Measurements from ENCODE around the gene SGPL1. TPM values are rescaled to one million over a fixed set of nuclear protein-coding genes. Genes with fewer than 3 reads are reported as not detected.

SGPL1 gene
- polyA plus RNA-seq, 1 donor (not counting 4 experiments of a cell fraction or from before 2014, with no cell fraction given) = 31.4 TPM

- H3K9ac ChIP-seq (ENCODE audit: control insufficient read depth, extremely low read depth, insufficient read depth, low read length) = no peak overlapping the region
- H3K9me3 ChIP-seq (ENCODE audit: control insufficient read depth, low read depth, low read length) = no peaks in the 10 kb centered on the region
- FAIRE-seq = no peak
- H3K27me3 ChIP-seq (ENCODE audit: control insufficient read depth, extremely low read depth, insufficient read depth, low read length) = peaks cover 4% of the 10 kb centered on the region
- H3K4me3 ChIP-seq (ENCODE audit: control insufficient read depth in 2 of 3, extremely low read depth in 1 of 3, insufficient read depth in 2 of 3, low read depth in 1 of 3, low read length in 3 of 3) = no peak overlapping the region
- dilution Hi-C loops (cut with MboI; ENCODE audit: extremely low pct_ligation_motif_present, low sequenced_read_pairs) = no loop called here
- H3K4me2 ChIP-seq (ENCODE audit: control insufficient read depth, extremely low read depth, insufficient read depth, low read depth, low read length) = no peak overlapping the region
- H3K4me1 ChIP-seq (ENCODE audit: control insufficient read depth, extremely low read depth, insufficient read depth, low read length) = peaks cover 4% of the 10 kb centered on the region
- DNase-seq (ENCODE audit: low read depth, low spot score) = no peak
- no peaks in the 10 kb centered on the region for H4K20me1 ChIP-seq (ENCODE audit: control insufficient read depth, extremely low read depth, insufficient read depth, low read length)
- no peaks in the 10 kb centered on the region for H3K9me1 ChIP-seq (ENCODE audit: control insufficient read depth, extremely low read depth, insufficient read depth, low read length)
- no peaks in the 10 kb centered on the region for H3K36me3 ChIP-seq (ENCODE audit: control insufficient read depth in 2 of 2, extremely low read depth in 1 of 2, insufficient read depth in 2 of 2, low read length in 2 of 2)
- no peak overlapping the region for H3K27ac ChIP-seq (ENCODE audit: control insufficient read depth, insufficient read depth, low read length)
- TF ChIP-seq EZH2 (IDR thresholded peaks at IDR 0.05; ENCODE audit: low read length) = no peak
- TF ChIP-seq, protein P1, sequence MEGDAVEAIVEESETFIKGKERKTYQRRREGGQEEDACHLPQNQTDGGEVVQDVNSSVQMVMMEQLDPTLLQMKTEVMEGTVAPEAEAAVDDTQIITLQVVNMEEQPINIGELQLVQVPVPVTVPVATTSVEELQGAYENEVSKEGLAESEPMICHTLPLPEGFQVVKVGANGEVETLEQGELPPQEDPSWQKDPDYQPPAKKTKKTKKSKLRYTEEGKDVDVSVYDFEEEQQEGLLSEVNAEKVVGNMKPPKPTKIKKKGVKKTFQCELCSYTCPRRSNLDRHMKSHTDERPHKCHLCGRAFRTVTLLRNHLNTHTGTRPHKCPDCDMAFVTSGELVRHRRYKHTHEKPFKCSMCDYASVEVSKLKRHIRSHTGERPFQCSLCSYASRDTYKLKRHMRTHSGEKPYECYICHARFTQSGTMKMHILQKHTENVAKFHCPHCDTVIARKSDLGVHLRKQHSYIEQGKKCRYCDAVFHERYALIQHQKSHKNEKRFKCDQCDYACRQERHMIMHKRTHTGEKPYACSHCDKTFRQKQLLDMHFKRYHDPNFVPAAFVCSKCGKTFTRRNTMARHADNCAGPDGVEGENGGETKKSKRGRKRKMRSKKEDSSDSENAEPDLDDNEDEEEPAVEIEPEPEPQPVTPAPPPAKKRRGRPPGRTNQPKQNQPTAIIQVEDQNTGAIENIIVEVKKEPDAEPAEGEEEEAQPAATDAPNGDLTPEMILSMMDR (optimal IDR thresholded peaks at IDR 0.05 in 1 of 3, IDR thresholded peaks at IDR 0.05 in 1 of 3, conservative IDR thresholded peaks at IDR 0.05 in 1 of 3; ENCODE audit: extremely low read depth in 1 of 3, insufficient read depth in 2 of 3, low read length in 3 of 3) = no peak
- no peak overlapping the region for H2AFZ ChIP-seq (ENCODE audit: control insufficient read depth, low read length)
- H3K79me2 ChIP-seq (ENCODE audit: control insufficient read depth, insufficient read depth, low read length) = no peaks in the 10 kb centered on the region
These were observed 87.0 kb downstream of the SGPL1 start for GRCh38 chr10:70902661-70903261.

DNA sequence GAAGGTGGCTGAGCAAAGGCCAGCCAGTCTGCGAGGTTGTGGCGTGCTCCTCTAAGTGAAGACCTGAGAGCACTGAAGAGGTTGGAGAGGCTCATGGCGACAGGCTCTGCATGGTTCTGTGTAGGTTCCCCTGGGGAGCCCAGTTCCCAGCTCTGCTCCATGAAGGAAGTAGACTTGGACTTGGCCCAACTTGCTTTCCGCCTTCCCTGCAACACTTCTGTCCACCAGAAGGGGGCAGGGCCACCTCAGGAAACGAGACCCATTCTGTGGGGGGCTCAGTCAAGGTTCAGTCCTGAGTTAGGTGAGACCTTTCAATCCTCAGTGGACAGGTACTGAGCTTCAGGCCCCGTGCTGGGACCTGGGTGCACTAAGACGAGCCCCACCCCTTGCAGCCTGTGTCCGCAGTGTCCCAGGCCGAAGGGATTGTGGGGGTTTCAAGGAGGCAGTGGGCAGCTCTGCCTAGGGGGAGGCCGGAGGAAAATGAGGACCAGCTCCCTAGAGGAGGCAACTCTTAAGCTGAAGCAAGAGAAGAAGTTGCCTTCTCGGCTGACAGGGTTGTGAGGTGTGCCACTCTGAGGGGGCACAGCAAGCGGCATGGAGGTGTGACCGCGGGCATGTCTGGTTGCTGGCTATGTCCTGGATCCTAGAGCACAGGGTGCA, 87.6 kb downstream of the SGPL1 start:
- Histone ChIP-seq H3K9me1 (ENCODE audit: control insufficient read depth, extremely low read depth, insufficient read depth, low read length) (no peaks in the 10 kb centered on the region), H3K27me3 (ENCODE audit: control insufficient read depth, extremely low read depth, insufficient read depth, low read length) (peaks cover 4% of the 10 kb centered on the region), H3K36me3 (ENCODE audit: control insufficient read depth in 2 of 2, extremely low read depth in 1 of 2, insufficient read depth in 2 of 2, low read length in 2 of 2) (no peaks in the 10 kb centered on the region), H2AFZ (ENCODE audit: control insufficient read depth, low read length) (no peak overlapping the region), H3K4me2 (ENCODE audit: control insufficient read depth, extremely low read depth, insufficient read depth, low read depth, low read length) (no peak overlapping the region), H3K4me1 (ENCODE audit: control insufficient read depth, extremely low read depth, insufficient read depth, low read length) (peaks cover 4% of the 10 kb centered on the region), H3K27ac (ENCODE audit: control insufficient read depth, insufficient read depth, low read length) (no peak overlapping the region), H4K20me1 (ENCODE audit: control insufficient read depth, extremely low read depth, insufficient read depth, low read length) (no peaks in the 10 kb centered on the region), H3K4me3 (ENCODE audit: control insufficient read depth in 2 of 3, extremely low read depth in 1 of 3, insufficient read depth in 2 of 3, low read depth in 1 of 3, low read length in 3 of 3) (no peak overlapping the region), H3K9me3 (ENCODE audit: control insufficient read depth, low read depth, low read length) (no peaks in the 10 kb centered on the region), H3K9ac (ENCODE audit: control insufficient read depth, extremely low read depth, insufficient read depth, low read length) (no peak overlapping the region), H3K79me2 (ENCODE audit: control insufficient read depth, insufficient read depth, low read length) (no peaks in the 10 kb centered on the region)
- peak; percentile 71 for FAIRE-seq
- TF ChIP-seq EZH2 (IDR thresholded peaks at IDR 0.05; ENCODE audit: low read length) = no peak
- TF ChIP-seq, protein P1 (optimal IDR thresholded peaks at IDR 0.05 in 1 of 3, IDR thresholded peaks at IDR 0.05 in 1 of 3, conservative IDR thresholded peaks at IDR 0.05 in 1 of 3; ENCODE audit: extremely low read depth in 1 of 3, insufficient read depth in 2 of 3, low read length in 3 of 3) = peak; percentile 90 to 96 (median 94)
- dilution Hi-C loops (cut with MboI; ENCODE audit: extremely low pct_ligation_motif_present, low sequenced_read_pairs) = no loop called here
- DNase-seq (ENCODE audit: low read depth, low spot score) = no peak
